Uterus (tissue), 4 donors: Measurements from ENCODE around the gene WHAMM. TPM values are rescaled to one million over a fixed set of nuclear protein-coding genes. Genes with fewer than 3 reads are reported as not detected.
A peak's percentile ranks its signal among the peaks of the same experiment; 100 is the strongest.
"Not testable (repeated sequence)": the region's sequence is repeated elsewhere in the genome, so short reads cannot be mapped to it uniquely, and the experiment has no call there.

ENCODE experiments used
- DNase-seq, 2 donors: peaks; one replicate each; pipeline ENCODE4 v3.0.0-alpha.2; 2019 to 2020
- H3K27ac ChIP-seq, 2 donors: fragments of 200-600 bp; sonication (generic); 1 replicate in 1 of 2; 2 replicates in 1 of 2; pipeline ENCODE4 v1.5.1; 2016 to 2018
- H3K27me3 ChIP-seq, 2 donors: fragments of 200-600 bp; sonication (generic); one replicate each; pipeline ENCODE4 v1.5.1; 2018 to 2019; ENCODE audit warnings: control low read depth in 1 of 2
- H3K36me3 ChIP-seq, 2 donors: fragments of 200-600 bp; sonication (generic); one replicate each; pipeline ENCODE4 v1.5.1; 2019; ENCODE audit warnings: control low read depth in 1 of 2
- H3K4me1 ChIP-seq, 2 donors: fragments of 200-600 bp; sonication (generic); one replicate each; pipeline ENCODE4 v1.5.1; 2018 to 2019; ENCODE audit warnings: control low read depth in 1 of 2
- H3K4me3 ChIP-seq, 2 donors: fragments of 200-600 bp; sonication (generic); 1 replicate in 1 of 2; 2 replicates in 1 of 2; pipeline ENCODE4 v1.5.1; 2018 to 2019; ENCODE audit warnings: mild to moderate bottlenecking in 1 of 2
- H3K9me3 ChIP-seq, 2 donors: fragments of 200-600 bp; sonication (generic); one replicate each; pipeline ENCODE4 v1.5.1; 2019; ENCODE audit warnings: control low read depth in 1 of 2
- POLR2A ChIP-seq, 2 donors: fragments of 450-650 bp; IDR thresholded peaks; one replicate each; pipeline ENCODE4 v1.6.1; 2016; ENCODE audit warnings: antibody characterized with exemption in 2 of 2, mild to moderate bottlenecking in 1 of 2, moderate library complexity in 1 of 2
- intact Hi-C: fragments of 100-400 bp; cut with DNase I; formaldehyde crosslinking; loops from one replicate; pipeline ENCODE4 v1.15.1; 2023; ENCODE audit warnings: low total_unique reads
- total RNA-seq, 4 donors: library from RNA; depleted of rRNA in 3 of 4; stranded (reverse); fragments of >200 nt in 3 of 4; gene quantifications; one replicate each; pipeline versions ENCODE4 v1.1.0 to v1.2.4, GENCODE V29; 2014 to 2023
- TF ChIP-seq, protein P1 (sequence below), 4 experiments: fragments of 200-600 bp in 2 of 4; fragments of 450-650 bp in 2 of 4; sonication (generic) in 2 of 4; IDR thresholded peaks; one replicate each; pipeline ENCODE4 v1.5.1; 2016 to 2019; ENCODE audit warnings: antibody characterized with exemption in 4 of 4, mild to moderate bottlenecking in 2 of 4, moderate library complexity in 1 of 4
- donor health status: DM: yes; HTN: yes; CAD: no.

The WHAMM gene, protein sequence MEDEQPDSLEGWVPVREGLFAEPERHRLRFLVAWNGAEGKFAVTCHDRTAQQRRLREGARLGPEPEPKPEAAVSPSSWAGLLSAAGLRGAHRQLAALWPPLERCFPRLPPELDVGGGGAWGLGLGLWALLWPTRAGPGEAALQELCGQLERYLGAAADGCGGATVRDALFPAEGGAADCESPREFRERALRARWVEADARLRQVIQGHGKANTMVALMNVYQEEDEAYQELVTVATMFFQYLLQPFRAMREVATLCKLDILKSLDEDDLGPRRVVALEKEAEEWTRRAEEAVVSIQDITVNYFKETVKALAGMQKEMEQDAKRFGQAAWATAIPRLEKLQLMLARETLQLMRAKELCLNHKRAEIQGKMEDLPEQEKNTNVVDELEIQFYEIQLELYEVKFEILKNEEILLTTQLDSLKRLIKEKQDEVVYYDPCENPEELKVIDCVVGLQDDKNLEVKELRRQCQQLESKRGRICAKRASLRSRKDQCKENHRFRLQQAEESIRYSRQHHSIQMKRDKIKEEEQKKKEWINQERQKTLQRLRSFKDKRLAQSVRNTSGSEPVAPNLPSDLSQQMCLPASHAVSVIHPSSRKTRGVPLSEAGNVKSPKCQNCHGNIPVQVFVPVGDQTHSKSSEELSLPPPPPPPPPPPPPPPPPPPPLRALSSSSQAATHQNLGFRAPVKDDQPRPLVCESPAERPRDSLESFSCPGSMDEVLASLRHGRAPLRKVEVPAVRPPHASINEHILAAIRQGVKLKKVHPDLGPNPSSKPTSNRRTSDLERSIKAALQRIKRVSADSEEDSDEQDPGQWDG
- 10 to 100 TPM in 1 of 4 donors, 1 to 10 TPM in 3; 3.5 to 10.8 (median 5.2) TPM for total RNA-seq

DNA sequence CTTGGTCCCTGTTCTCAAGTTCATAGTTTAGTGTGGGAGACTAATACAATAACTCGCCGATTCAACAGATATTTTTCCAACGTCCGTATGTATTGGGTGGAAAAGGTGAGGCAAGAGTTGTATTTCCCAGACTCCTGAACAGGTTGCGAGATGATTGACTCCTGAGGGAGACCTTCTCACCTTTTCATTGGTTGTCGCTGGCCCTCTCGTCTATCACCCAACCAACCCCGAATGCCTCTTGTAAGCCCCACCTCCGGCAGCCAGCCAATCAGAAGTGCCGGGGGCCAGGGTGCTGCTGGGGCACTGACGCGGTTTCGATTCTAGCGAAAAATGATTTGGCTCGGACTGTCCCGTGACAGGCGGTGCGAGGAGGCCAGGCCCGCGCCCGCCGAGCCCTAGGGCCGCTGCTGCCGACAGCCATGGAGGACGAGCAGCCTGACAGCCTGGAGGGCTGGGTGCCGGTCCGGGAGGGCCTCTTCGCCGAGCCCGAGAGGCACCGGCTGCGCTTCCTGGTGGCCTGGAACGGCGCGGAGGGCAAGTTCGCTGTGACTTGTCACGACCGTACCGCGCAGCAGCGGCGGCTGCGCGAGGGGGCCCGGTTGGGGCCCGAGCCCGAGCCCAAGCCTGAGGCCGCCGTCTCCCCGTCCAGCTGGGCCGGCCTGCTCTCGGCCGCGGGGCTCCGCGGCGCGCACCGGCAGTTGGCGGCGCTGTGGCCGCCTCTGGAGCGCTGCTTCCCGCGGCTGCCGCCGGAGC lies at the start of gene WHAMM:
TSS of gene WHAMM (plus strand) at position 321 of the 753 bp plus-strand sequence. CDS start at position 420, 99 bp downstream.
- Histone ChIP-seq H3K4me1 (peaks cover 4 to 5% of the 10 kb centered on the region in 2 donors), H3K27me3 (no peaks in the 10 kb centered on the region), H3K36me3 (no peaks in the 10 kb centered on the region), H3K27ac (peak within 1 kb of the TSS; percentile 99 to 100), H3K9me3 (no peaks in the 10 kb centered on the region), H3K4me3 (peak within 1 kb of the TSS; percentile 82 to 99)
- intact Hi-C loops = loop anchor here (10.0 kb wide), 1 partner anchor 55 kb away; no protein-coding TSS in a partner anchor
- TF ChIP-seq POLR2A (IDR thresholded peaks at IDR 0.05) = peak; percentile 94 to 98
- TF ChIP-seq, protein P1, sequence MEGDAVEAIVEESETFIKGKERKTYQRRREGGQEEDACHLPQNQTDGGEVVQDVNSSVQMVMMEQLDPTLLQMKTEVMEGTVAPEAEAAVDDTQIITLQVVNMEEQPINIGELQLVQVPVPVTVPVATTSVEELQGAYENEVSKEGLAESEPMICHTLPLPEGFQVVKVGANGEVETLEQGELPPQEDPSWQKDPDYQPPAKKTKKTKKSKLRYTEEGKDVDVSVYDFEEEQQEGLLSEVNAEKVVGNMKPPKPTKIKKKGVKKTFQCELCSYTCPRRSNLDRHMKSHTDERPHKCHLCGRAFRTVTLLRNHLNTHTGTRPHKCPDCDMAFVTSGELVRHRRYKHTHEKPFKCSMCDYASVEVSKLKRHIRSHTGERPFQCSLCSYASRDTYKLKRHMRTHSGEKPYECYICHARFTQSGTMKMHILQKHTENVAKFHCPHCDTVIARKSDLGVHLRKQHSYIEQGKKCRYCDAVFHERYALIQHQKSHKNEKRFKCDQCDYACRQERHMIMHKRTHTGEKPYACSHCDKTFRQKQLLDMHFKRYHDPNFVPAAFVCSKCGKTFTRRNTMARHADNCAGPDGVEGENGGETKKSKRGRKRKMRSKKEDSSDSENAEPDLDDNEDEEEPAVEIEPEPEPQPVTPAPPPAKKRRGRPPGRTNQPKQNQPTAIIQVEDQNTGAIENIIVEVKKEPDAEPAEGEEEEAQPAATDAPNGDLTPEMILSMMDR (IDR thresholded peaks at IDR 0.05) = peak in 2 of 4 experiments; percentile 27 to 32
- peak; percentile 98 to 99 for DNase-seq

DNA sequence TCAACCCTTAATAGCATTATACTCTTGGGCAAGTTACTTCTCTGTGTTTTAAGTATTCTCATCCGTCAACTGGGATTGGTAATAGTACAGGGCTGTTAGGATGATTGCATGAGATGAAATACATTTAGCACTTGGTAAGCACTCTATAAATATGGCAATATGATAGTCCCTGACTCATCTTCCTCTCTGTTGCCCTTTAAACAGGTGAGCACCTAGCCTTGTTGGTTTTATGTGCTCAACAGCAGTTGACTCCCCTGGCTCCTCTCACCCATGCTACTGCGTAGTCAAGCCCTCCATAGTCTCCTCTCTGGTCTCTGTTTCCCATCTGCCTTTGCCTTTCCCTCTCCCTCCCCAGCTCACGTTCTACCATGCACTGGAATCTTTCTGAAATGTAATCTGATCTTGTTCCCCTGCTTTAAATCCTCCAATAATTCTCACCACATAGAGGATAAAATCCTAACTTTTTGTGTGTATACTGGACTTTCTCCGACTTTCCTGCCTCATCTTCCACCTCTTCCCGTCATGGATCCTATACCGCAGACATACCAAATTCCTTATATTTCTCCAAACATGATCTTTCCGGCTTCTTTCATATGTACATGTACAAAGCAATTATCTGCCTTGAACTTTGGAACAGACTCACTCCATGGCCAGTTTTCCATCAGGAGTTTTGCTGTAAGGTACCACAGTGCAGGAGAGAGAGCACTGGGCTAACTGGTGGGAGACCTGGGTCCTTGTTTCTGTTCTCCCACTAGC lies 45.9 kb upstream of the WHAMM start:
- no peak for DNase-seq
- Histone ChIP-seq H3K36me3 (no peaks in the 10 kb centered on the region), H3K4me3 (no peak overlapping the region), H3K9me3 (no peaks in the 10 kb centered on the region), H3K27ac (no peak overlapping the region), H3K4me1 (no peaks in the 10 kb centered on the region), H3K27me3 (no peaks in the 10 kb centered on the region)
- intact Hi-C loops = no loop called here
- TF ChIP-seq, protein P1 (IDR thresholded peaks at IDR 0.05) = no peak
- no peak for TF ChIP-seq POLR2A (IDR thresholded peaks at IDR 0.05)

DNA sequence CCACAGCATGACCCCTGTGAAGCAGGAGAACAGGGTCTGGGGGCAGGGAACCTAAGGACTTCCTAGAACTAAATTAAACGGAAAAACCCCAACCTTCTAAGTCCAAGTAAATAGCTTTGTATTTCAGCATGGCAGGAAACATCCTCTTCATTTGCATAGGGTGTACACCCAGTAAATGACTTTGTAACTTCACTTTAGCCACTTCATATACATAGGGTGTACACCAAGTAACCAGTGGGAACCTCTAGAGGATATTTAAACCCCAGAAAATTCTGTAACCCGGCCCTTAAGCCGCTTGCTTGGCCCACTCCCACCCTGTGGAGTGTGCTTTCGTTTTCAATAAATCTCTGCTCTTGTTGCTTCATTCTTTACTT lies 45.3 kb upstream of the WHAMM start:
- H3K27me3 ChIP-seq = no peaks in the 10 kb centered on the region
- intact Hi-C loops = no loop called here
- H3K4me3 ChIP-seq = no peak overlapping the region
- H3K27ac ChIP-seq = no peak overlapping the region
- no peaks in the 10 kb centered on the region for H3K9me3 ChIP-seq
- no peak for DNase-seq
- H3K36me3 ChIP-seq = no peaks in the 10 kb centered on the region
- TF ChIP-seq, protein P1 (IDR thresholded peaks at IDR 0.05) = no peak
- TF ChIP-seq POLR2A (IDR thresholded peaks at IDR 0.05) = no peak
- H3K4me1 ChIP-seq = no peaks in the 10 kb centered on the region

DNA sequence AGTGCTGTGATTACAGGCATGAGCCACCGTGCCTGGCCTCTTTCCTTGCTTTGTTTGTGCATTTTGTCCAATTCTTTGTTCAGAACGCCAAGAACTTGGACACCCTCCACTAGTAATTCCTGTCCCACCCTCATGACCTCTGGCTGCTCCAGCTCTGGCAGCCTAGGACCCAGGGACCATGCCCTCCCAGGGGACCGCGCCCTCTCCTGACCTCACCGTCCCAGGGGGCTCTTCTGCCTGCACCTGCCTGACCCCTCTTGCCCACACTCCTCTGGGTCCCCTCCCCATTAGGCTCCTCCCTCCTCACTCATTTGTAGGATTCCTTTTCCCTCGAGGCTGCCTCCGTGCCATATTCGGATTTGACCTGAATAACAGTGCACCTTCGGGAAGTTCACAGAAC lies 44.7 kb upstream of the WHAMM start:
- no peaks in the 10 kb centered on the region for H3K36me3 ChIP-seq
- DNase-seq = no peak
- TF ChIP-seq, protein P1 (IDR thresholded peaks at IDR 0.05) = no peak
- no peak for TF ChIP-seq POLR2A (IDR thresholded peaks at IDR 0.05)
- no peaks in the 10 kb centered on the region for H3K9me3 ChIP-seq
- H3K4me1 ChIP-seq = no peaks in the 10 kb centered on the region
- H3K4me3 ChIP-seq = no peak overlapping the region
- H3K27ac ChIP-seq = no peak overlapping the region
- no peaks in the 10 kb centered on the region for H3K27me3 ChIP-seq
- intact Hi-C loops = no loop called here

DNA sequence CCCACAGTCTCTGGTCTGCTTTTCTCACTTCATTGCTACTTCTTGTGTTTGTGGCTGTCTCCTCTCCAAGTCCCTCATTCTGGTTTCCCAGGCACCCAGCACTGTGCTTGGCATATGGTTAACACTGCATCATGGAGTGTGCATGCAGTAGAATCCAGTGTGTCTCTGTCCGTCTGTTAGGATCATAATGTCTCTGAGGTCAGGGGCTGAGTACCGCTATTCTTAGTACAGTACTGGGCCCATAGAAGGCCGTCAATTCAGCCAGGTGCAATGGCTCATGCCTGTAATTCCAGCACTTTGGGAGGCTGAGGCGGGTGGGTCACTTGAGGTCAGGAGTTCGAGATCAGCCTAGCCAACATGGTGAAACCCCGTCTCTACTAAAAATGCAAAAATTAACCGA lies 43.2 kb upstream of the WHAMM start:
- H3K27me3 ChIP-seq, H3K36me3 ChIP-seq, H3K27ac ChIP-seq, H3K4me1 ChIP-seq, DNase-seq, H3K9me3 ChIP-seq, H3K4me3 ChIP-seq, intact Hi-C loops: not testable (repeated sequence)
